B cell (primary cell): ENCODE results near the gene HAGH. TPM values are rescaled to one million over a fixed set of nuclear protein-coding genes. Genes with fewer than 3 reads are reported as not detected.
A peak's percentile ranks its signal among the peaks of the same experiment; 100 is the strongest.

Experiments used
- ATAC-seq: fragments of 200-7000 bp; cut with Tn5 transposase; one replicate; pipeline ENCODE4 v1.10.0; 2021; ENCODE audit warnings: low read depth, mild to moderate bottlenecking, moderate number of reproducible peaks, moderate library complexity
- CTCF ChIA-PET: fragments of 350-600 bp; sonication (Branson Sonifier 250); formaldehyde crosslinking; loops from one replicate; lab custom pipeline; 2021; ENCODE audit warnings: antibody characterized with exemption, inconsistent platforms; lab: Charles Lee
- POLR2A ChIA-PET: fragments of 350-600 bp; sonication (Branson Sonifier 250); formaldehyde crosslinking; loops from one replicate; lab custom pipeline; 2021; ENCODE audit warnings: antibody characterized with exemption; lab: Charles Lee
- DNase-seq: peaks from one replicate; pipeline ENCODE4 v3.0.0; 2013
- H2AFZ ChIP-seq: 2 replicates; pipeline ENCODE4 v1.6.1; 2012; ENCODE audit warnings: mild to moderate bottlenecking, low read depth, low read length; ENCODE audit not compliant: insufficient read depth, poor library complexity, severe bottlenecking
- H3K27ac ChIP-seq, 2 donors: 1 replicate in 1 of 2; 2 replicates in 1 of 2; pipeline ENCODE4 v1.5.1; 2012 to 2013; ENCODE audit warnings: low read length in 2 of 2, mild to moderate bottlenecking in 2 of 2, moderate library complexity in 1 of 2
- H3K27me3 ChIP-seq, 4 experiments: fragments of 200-600 bp in 1 of 4; sonication (generic) in 1 of 4; replicated peaks in 1 of 4; 1 replicate in 2 of 4; 2 replicates in 2 of 4; pipeline versions ENCODE4 v1.6.1 to v1.7.0; 2013 to 2016; ENCODE audit warnings: low read length in 3 of 4, mild to moderate bottlenecking in 2 of 4, mixed read lengths in 1 of 4, moderate library complexity in 1 of 4; ENCODE audit not compliant: insufficient read depth in 4 of 4, control insufficient read depth in 3 of 4; ENCODE audit errors: control extremely low read depth in 1 of 4
- H3K36me3 ChIP-seq, 2 experiments: replicated peaks in 1 of 2; 1 replicate in 1 of 2; 2 replicates in 1 of 2; pipeline versions ENCODE4 v1.6.1 to v1.7.1; 2013; ENCODE audit warnings: low read length in 1 of 2; ENCODE audit not compliant: insufficient read depth in 2 of 2, control insufficient read depth in 1 of 2; ENCODE audit errors: control extremely low read depth in 1 of 2, extremely low read depth in 1 of 2
- H3K4me1 ChIP-seq, 2 donors: fragments of 200-600 bp in 1 of 2; sonication (generic) in 1 of 2; 1 replicate in 1 of 2; 2 replicates in 1 of 2; pipeline versions ENCODE4 v1.5.1 to v1.6.1; 2013 to 2017; ENCODE audit warnings: low read length in 2 of 2; ENCODE audit not compliant: control insufficient read depth in 2 of 2, insufficient read depth in 2 of 2
- H3K4me2 ChIP-seq: replicated peaks from 2 replicates; pipeline ENCODE3; 2012; ENCODE audit warnings: mild to moderate bottlenecking, low read depth, low read length; ENCODE audit not compliant: poor library complexity, severe bottlenecking
- H3K4me3 ChIP-seq, 5 experiments: fragments of 200-600 bp in 1 of 5; sonication (generic) in 1 of 5; 1 replicate in 3 of 5; 2 replicates in 2 of 5; pipeline versions ENCODE4 v1.5.1 to v1.7.0; 2011 to 2016; ENCODE audit warnings: low read length in 4 of 5, mild to moderate bottlenecking in 4 of 5, low read depth in 2 of 5, control low read depth in 1 of 5, moderate library complexity in 1 of 5; ENCODE audit not compliant: insufficient read depth in 1 of 5; ENCODE audit errors: control extremely low read depth in 1 of 5, extremely low read depth in 1 of 5
- H3K79me2 ChIP-seq: fragments of 200-600 bp; sonication (generic); one replicate; pipeline ENCODE4 v1.6.0; 2016; ENCODE audit warnings: low read length; ENCODE audit not compliant: control insufficient read depth, insufficient read depth
- H3K9ac ChIP-seq: fragments of 200-600 bp; sonication (generic); 2 replicates; pipeline ENCODE4 v1.6.1; 2017; ENCODE audit warnings: mild to moderate bottlenecking, low read length, moderate library complexity
- H3K9me3 ChIP-seq, 3 donors: one replicate each; pipeline versions ENCODE4 v1.6.1 to v1.7.1; 2013; ENCODE audit warnings: low read length in 2 of 3; ENCODE audit not compliant: control insufficient read depth in 2 of 3, insufficient read depth in 1 of 3; ENCODE audit errors: control extremely low read depth in 1 of 3
- H4K20me1 ChIP-seq: 2 replicates; pipeline ENCODE4 v1.6.0; 2012; ENCODE audit warnings: mild to moderate bottlenecking, low read length; ENCODE audit not compliant: insufficient read depth, control insufficient read depth, poor library complexity, severe bottlenecking
- H3K27ac Mint-ChIP-seq: one replicate; pipeline ENCODE4 v1.8.0; 2021; ENCODE audit warnings: mixed read lengths
- H3K27me3 Mint-ChIP-seq: one replicate; pipeline ENCODE4 v1.8.0; 2021; ENCODE audit warnings: mixed read lengths
- H3K4me1 Mint-ChIP-seq: one replicate; pipeline ENCODE4 v1.8.0; 2021; ENCODE audit warnings: mixed read lengths
- H3K4me3 Mint-ChIP-seq: one replicate; pipeline ENCODE4 v1.8.0; 2021; ENCODE audit warnings: mixed read lengths
- H3K9me3 Mint-ChIP-seq: one replicate; pipeline ENCODE4 v1.8.0; 2022; ENCODE audit warnings: mixed read lengths; ENCODE audit not compliant: insufficient read depth
- CTCF ChIP-seq: fragments of 200-600 bp; IDR thresholded peaks from one replicate; pipeline ENCODE4 v1.8.0; 2022; ENCODE audit warnings: antibody characterized with exemption, mild to moderate bottlenecking
- EZH2 ChIP-seq: IDR thresholded peaks from 2 replicates; pipeline ENCODE4 v1.6.1; 2012; ENCODE audit warnings: borderline replicate concordance, low read depth, mild to moderate bottlenecking, moderate library complexity, low read length; ENCODE audit not compliant: insufficient read depth, poor library complexity, severe bottlenecking
- WGBS: methylation state at CpG from one replicate; pipeline ENCODE4 v1.1.5; 2013; ENCODE audit warnings: missing lambda C conversion rate; ENCODE audit not compliant: insufficient coverage; 5-methylcytosine and 5-hydroxymethylcytosine counted together
- intact Hi-C: fragments of 100-400 bp; cut with micrococcal nuclease; formaldehyde crosslinking; loops from one replicate; pipeline ENCODE4 v1.10.0; 2022
- polyA plus RNA-seq: library from polyadenylated mRNA; depleted of rRNA; stranded (reverse); fragments of >200 nt; gene quantifications from 2 replicates; pipeline ENCODE4 v1.2.3, GENCODE V29; 2012
- total RNA-seq, 2 donors: library from RNA; stranded (reverse); fragments of 120-200 nt in 1 of 2; gene quantifications; 1 replicate in 1 of 2; 2 replicates in 1 of 2; pipeline versions ENCODE4 v1.2.3 to v1.2.4, GENCODE V29; 2013 to 2022

HAGH gene
- total and polyA plus RNA-seq, 2 donors (not counting 1 experiment from before 2014, with no cell fraction given), result 50.6 to 74.2 TPM

- intact Hi-C loops, result loop anchor here (1.0 to 2.0 kb wide), 4 partner anchors 9 to 439 kb away; partner anchors contain the start of genes HAGH, MRPS34 and UQCC4
- Mint-ChIP-seq H3K9me3 (no peaks in the 10 kb centered on the region), H3K4me3 (peak overlapping the region; percentile 88), H3K27ac (peak overlapping the region; percentile 86), H3K4me1 (peaks cover 24% of the 10 kb centered on the region), H3K27me3 (no peaks in the 10 kb centered on the region)
- Histone ChIP-seq H3K9ac (peak overlapping the region; percentile 89), H3K27ac (peak overlapping the region in 1 of 2 donors; percentile 76), H3K27me3 (no peaks in the 10 kb centered on the region), H3K4me3 (peak overlapping the region; percentile 36 to 96 (median 83)), H3K4me1 (peaks cover 10 to 35% of the 10 kb centered on the region in 2 donors), H3K4me2 (peak overlapping the region; percentile 94), H4K20me1 (peaks cover 77% of the 10 kb centered on the region), H3K9me3 (no peaks in the 10 kb centered on the region), H3K79me2 (peaks cover 57% of the 10 kb centered on the region), H3K36me3 (peaks cover 0 to 25% of the 10 kb centered on the region in 2 experiments), H2AFZ (peak overlapping the region; percentile 77)
- CTCF ChIA-PET, result interaction anchor here (0.8 to 2.3 kb wide), 11 partner anchors 8 to 374 kb away, joined by 3 to 16 read pairs (median 4); partner anchors contain the start of genes EME2, FAHD1, HAGH and MAPK8IP3
- WGBS, result under 1% methylated on average over 69 of the region's 70 CpGs
- TF ChIP-seq CTCF (peak; percentile 45), EZH2 (no peak)
- DNase-seq (peak; percentile 63), ATAC-seq (no peak)
- POLR2A ChIA-PET, result interaction anchor here (0.5 to 2.0 kb wide), 5 partner anchors 10 to 362 kb away, joined by 6 to 27 read pairs (median 7); partner anchors contain the start of genes EME2, FAHD1, MRPS34 and NME3
These were observed 44.7 kb downstream of the HAGH start for GRCh38 chr16:1781758-1782407.

- peak overlapping the region in 4 of 5 experiments; percentile 75 to 96 (median 84) for H3K4me3 ChIP-seq
- 84% methylated on average over 20 of the region's 20 CpGs for WGBS
- ChIA-PET POLR2A (no interaction called here), CTCF (interaction anchor here (1.6 to 2.0 kb wide), 2 partner anchors 9 to 75 kb away, joined by 4 to 16 read pairs; partner anchors contain the start of genes EME2, MAPK8IP3 and MRPS34)
- DNase-seq (no peak), ATAC-seq (no peak)
- H3K9me3 ChIP-seq, result no peaks in the 10 kb centered on the region
- Mint-ChIP-seq H3K4me3 (peak overlapping the region; percentile 88), H3K9me3 (no peaks in the 10 kb centered on the region), H3K27me3 (no peaks in the 10 kb centered on the region), H3K4me1 (peaks cover 24% of the 10 kb centered on the region), H3K27ac (peak overlapping the region; percentile 50)
- H3K4me2 ChIP-seq, result peak overlapping the region; percentile 94
- H3K4me1 ChIP-seq, result peaks cover 10 to 35% of the 10 kb centered on the region in 2 donors
- intact Hi-C loops, result no loop called here
- H3K9ac ChIP-seq, result peak overlapping the region; percentile 89
- H2AFZ ChIP-seq, result no peak overlapping the region
- H3K27me3 ChIP-seq, result no peaks in the 10 kb centered on the region
- H3K79me2 ChIP-seq, result peaks cover 54% of the 10 kb centered on the region
- H3K27ac ChIP-seq, result peak overlapping the region in 1 of 2 donors; percentile 76
- TF ChIP-seq CTCF (no peak), EZH2 (no peak)
- H4K20me1 ChIP-seq, result peaks cover 77% of the 10 kb centered on the region
- H3K36me3 ChIP-seq, result peaks cover 0 to 25% of the 10 kb centered on the region in 2 experiments
These were observed 45.4 kb downstream of the HAGH start for GRCh38 chr16:1781254-1781653.
